OCI-LY7 (cell line): ENCODE data around the gene CMTM6.

ENCODE experiments used
- EZH2phosphoT487 ChIP-seq: fragments of 200-600 bp; sonication (generic); IDR thresholded peaks from 2 replicates; pipeline ENCODE4 v1.6.1; 2018; ENCODE audit warnings: low read depth, borderline replicate concordance, mild to moderate bottlenecking, mixed run types, antibody characterized with exemption, low read length, moderate library complexity, mixed read lengths
- TF ChIP-seq, protein P1 (sequence below): fragments of 200-600 bp; sonication (generic); conservative IDR thresholded peaks from 2 replicates; pipeline ENCODE4 v1.5.1; 2014; ENCODE audit warnings: mild to moderate bottlenecking, antibody characterized with exemption, low read length, moderate library complexity, mixed read lengths

DNA sequence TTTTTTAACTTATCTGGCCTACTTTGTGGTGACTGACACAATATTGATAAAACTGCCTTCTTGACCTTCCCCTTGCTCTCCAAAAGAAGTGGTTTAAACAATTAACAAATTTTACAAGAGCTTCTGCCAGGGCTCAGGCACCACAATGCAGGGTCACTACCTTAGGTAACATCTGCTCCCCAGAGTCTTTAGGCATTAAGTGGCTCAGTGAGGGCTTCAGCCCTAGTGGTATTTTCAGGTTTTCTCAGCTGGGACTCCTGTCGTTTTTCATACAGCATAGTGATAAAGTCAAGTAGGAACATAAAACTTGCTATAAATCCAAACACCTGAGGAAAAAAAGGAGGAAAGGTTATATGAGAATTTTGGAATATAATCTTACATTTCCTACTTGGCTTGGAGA, 18.9 kb downstream of the CMTM6 start:
- TF ChIP-seq, protein P1, sequence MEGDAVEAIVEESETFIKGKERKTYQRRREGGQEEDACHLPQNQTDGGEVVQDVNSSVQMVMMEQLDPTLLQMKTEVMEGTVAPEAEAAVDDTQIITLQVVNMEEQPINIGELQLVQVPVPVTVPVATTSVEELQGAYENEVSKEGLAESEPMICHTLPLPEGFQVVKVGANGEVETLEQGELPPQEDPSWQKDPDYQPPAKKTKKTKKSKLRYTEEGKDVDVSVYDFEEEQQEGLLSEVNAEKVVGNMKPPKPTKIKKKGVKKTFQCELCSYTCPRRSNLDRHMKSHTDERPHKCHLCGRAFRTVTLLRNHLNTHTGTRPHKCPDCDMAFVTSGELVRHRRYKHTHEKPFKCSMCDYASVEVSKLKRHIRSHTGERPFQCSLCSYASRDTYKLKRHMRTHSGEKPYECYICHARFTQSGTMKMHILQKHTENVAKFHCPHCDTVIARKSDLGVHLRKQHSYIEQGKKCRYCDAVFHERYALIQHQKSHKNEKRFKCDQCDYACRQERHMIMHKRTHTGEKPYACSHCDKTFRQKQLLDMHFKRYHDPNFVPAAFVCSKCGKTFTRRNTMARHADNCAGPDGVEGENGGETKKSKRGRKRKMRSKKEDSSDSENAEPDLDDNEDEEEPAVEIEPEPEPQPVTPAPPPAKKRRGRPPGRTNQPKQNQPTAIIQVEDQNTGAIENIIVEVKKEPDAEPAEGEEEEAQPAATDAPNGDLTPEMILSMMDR, result no peak
- TF ChIP-seq EZH2phosphoT487, result no peak
